Measurements from ENCODE around the gene ADAMTS10.
"Not testable (repeated sequence)": the region's sequence is repeated elsewhere in the genome, so short reads cannot be mapped to it uniquely, and the experiment has no call there.

ADAMTS10 gene

DNA sequence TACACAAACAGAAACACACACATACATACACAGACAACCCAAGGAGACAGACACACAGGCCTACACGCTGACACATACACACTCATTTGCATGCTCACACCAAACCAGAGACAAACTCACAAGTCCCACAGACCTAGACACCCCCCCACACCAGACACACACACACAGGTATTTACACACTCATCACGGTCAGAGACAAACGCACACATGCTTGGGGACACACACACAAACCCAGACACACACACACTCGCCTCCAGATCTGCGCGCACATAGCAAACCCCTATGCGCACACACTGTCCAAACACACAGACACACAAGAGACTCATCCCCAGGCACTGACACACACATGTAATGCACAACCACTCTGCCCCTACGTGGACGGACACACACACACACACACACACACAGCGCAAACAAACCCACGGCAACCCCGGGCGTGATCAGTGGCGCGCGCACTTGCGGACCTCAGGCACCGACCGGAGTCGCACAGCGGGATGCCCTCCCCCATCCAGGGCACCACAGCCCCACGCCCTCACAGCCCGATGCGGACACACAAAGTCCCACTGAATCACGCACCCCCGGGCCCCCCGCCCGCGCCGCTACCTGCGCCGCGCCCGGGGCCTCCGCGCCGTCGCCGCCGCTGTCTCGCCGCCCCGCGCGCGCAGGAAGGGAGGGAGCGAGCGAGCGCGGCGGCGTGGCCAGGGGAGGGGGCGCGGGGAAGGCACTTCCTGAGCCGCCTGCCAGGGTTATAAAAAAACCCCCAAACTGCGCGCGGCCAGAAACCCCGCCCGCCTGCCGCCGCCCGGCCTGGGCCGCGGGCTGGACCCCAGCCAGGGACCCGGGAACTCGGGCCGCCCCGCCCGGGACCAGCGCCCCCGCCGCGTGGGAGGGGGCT is at the start of gene ADAMTS10:
ADAMTS10 (minus strand) TSS at position 675 of the 895 bp plus-strand sequence. CDS start 5,005 bp downstream, outside the sequence.
- DNase-seq (ENCODE audit: low read depth), result peak; percentile 27

- DNase-seq (ENCODE audit: low read depth), result no peak
Observed at GRCh38 chr19:8659905-8660304, 49.4 kb upstream of the ADAMTS10 start.

GRCh38 chr19:8657869-8658268 is 47.4 kb upstream of the ADAMTS10 start:
- DNase-seq (ENCODE audit: low read depth), result no peak

DNA sequence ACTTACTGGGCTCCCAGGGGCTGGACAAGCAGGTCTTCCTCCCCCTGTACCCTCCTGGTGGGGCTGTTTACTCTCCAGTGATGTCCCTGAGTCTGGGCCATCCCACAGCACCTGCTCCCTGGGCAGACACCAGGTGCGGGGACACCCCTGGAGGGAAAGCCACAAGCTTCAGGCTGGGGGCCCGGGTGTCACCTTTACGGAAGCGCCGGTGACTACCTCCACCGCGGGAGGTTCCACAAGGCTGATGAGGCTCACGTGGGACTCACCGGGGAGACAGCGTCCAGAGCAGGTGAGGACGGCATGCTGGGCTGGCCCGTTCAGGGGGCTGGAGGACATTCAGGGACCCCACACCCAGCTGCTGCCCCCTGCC is 44.8 kb upstream of the ADAMTS10 start:
- peak; percentile 28 for DNase-seq (ENCODE audit: low read depth)

GRCh38 chr19:8654591-8655339 is 44.2 kb upstream of the ADAMTS10 start:
- peak; percentile 66 for DNase-seq (ENCODE audit: low read depth)

GRCh38 chr19:8648240-8648639 is 37.7 kb upstream of the ADAMTS10 start:
- DNase-seq (ENCODE audit: low read depth), result no peak

GRCh38 chr19:8643860-8644653 is 33.5 kb upstream of the ADAMTS10 start:
- DNase-seq (ENCODE audit: low read depth), result no peak

DNA sequence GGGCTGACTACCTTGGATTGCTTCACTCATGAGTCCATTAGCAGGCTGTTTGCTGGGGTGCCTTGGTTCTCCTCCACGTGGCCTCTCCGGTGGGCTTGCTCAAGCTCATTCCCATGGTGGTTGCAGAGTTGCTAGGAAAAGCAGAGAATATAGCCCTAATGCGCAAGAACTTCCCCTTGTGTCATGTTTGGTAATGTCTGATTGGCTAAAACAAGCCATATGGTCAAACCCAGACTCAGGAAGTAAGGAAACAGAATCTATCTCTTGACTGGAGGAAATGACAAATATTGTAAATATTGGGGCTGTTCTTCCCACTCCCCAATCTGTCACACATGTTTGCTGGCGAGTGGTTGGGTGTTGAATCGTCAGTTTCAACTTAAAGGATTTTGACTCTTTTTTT is 32.0 kb upstream of the ADAMTS10 start:
- DNase-seq (ENCODE audit: low read depth), result no peak

DNA sequence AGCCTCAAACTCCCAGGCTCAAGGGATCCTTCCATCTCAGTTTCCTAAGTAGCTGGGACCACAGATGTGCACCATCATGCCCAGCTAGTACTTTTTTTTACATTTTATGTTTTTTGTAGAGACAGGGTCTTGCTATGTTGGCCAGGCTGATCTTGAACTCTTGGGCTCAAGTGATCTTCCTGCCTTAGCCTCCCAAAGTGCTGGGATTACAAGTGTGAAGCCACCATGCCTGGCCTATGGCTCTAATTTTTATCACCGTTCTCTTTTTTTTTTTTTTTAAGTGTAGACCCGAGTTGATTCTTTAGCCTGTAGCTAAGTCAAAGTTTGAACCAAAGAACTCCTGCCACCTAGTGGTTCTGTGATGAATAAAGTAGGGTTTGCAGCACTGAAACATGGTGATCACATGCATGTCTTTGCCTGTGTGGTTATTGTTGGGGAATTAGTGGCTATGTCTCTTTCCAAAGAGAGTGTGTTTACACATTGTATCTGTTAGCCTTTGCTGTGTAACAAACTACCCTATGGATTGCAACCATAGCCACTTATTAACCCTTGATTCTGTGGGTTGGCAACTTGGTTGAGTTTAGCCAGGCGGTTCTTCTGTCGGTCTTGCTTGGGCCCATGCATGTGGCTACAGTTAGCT is 31.5 kb upstream of the ADAMTS10 start:
- DNase-seq (ENCODE audit: low read depth), result no peak

- no peak for DNase-seq (ENCODE audit: low read depth)
Observed at GRCh38 chr19:8641221-8641907, 30.8 kb upstream of the ADAMTS10 start.

DNA sequence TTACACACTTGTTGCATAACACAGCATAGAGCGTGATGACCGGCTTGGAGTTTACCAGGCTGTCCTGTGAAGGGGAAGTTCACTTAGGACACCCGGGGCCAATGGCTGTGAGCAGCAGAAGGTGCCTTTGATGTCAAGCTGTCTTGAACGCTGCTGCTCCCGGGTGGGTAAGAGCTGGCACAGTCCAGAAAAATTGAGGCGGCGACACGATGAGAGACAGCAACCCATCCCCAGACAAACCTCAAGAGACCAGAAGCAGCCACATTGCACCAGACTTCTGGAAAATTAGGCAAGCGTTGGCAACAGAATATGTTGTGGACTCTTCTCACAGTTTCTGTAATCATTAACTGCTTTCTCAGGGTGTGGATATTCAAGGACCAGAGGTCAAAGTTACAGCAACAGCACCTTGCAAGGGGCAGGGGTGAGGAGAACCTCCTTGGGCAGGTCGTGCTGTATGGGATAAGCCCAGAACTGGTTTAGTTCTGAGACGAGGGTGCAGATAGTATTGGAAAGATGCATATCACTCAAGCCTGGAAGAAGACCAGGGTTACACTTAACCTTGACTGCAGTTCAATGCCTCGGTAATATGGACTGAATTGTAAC is 30.0 kb upstream of the ADAMTS10 start:
- no peak for DNase-seq (ENCODE audit: low read depth)

- DNase-seq (ENCODE audit: low read depth), result no peak
Observed at GRCh38 chr19:8639821-8640401, 29.4 kb upstream of the ADAMTS10 start.

GRCh38 chr19:8638078-8638619 is 27.6 kb upstream of the ADAMTS10 start:
- no peak for DNase-seq (ENCODE audit: low read depth)

- DNase-seq (ENCODE audit: low read depth), result not testable (repeated sequence)
Observed at GRCh38 chr19:8637070-8637469, 26.6 kb upstream of the ADAMTS10 start.

DNA sequence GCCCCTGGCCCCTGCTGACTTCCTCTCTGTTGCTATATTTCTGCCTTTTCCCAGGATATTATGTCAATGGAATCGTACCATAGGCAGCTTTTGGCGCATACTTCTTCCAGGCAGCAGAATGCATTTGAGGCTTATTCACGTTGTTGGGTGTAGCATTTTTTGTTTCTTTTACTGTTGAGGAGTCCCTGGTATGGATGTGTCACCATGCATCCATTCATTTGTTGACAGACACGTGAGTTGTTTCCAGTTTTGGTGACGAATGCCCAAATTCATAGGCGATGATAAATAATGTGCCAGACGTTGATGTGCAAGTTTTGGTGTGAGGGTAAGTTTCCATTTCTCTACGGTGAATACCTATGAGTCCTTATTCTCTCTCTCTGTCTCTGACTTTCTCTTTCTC is 24.9 kb upstream of the ADAMTS10 start:
- no peak for DNase-seq (ENCODE audit: low read depth)

DNA sequence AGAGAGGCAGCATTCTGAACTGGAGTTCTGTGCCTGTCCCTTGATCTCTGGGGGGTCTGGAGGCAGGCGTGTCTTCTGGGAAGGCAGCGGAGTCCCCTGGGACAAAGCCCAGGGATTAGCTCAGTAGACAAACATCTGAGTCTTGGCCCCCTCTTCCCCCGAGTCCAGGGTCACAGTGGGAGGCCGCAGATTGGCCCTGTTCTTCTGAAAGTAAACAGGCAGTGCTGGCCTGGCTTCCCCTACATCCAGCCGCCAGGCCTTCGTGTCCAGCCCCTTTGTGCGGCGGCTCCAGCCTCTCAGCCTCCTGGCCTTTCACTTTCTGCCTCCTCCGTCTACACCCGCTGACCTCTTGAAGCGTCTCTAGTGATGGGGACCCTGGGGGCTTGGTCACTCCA is 20.9 kb upstream of the ADAMTS10 start:
- DNase-seq (ENCODE audit: low read depth), result no peak

DNA sequence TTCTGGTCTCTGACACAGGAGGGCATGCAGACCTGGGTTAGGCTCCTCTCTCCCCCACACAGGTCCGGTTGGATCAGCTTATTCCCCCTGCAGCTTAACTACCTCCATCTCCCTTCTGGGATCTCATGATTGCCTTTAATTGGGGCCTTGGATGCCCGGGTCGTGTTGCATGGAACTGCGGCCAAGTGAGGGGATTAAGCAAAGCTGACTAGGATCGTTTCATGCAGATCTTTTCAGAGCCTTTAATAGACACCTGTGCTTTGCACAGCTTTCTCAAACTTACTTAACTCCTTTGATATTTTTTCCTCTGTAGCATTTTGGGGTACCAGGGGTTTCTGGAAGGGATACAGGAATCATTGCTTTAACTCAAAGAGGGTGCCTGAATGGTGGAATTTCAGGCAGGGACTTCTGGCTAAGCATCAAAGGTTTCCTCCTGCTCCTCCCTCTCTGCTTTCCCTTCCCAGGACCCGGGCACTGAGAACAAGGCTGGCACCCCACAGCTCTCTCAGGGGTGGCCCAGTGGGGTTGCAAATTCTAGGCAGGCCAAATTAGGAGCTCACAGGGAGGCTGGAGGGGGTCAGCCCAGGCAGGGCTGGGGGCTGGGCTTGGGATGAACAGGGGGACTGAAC is 20.4 kb upstream of the ADAMTS10 start:
- DNase-seq (ENCODE audit: low read depth), result no peak

DNA sequence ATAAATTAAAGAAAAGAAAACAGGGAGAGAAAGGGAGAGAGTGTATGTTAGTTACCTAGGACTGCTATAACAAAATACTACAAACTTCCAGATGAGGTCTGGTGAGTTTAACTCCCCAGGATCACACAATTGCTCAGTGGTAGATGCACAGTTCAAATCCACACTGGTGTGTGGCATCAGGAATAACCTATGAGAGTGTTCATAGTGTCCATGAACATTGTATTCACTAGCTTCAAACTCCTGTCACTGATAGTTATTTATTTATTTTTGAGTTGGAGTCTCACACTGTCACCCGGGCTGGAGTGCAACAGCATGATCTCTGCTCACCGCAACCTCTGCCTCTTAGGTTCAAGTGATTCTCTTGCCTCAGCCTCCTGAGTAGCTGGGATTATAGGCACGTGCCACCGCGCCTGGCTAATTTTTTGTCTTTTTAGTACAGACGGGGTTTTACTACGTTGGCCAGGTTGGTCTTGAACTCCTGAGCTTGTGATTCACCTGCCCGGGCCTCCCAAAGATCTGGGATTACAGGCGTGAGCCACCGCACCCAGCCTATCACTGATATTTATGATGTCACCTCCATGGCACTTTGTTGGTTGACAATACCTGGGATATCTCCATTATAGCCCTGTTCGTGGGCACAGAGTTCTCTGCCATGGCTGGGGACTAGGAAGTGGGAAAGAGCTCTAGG is 19.6 kb upstream of the ADAMTS10 start, which contains the start of gene NFILZ:
NFILZ (plus strand) TSS at position 638 of the 688 bp plus-strand sequence. CDS start 46,133 bp downstream, outside the sequence.
- no peak for DNase-seq (ENCODE audit: low read depth)

GRCh38 chr19:8629184-8629583 is 18.7 kb upstream of the ADAMTS10 start:
- DNase-seq (ENCODE audit: low read depth), result no peak

Data from activated T-cell treated with anti-CD3 and anti-CD28 coated beads for 1 hour (primary cell).